GM23338 (cell line): Measurements from ENCODE around the gene ENTPD3. TPM values are rescaled to one million over a fixed set of nuclear protein-coding genes. Genes with fewer than 3 reads are reported as not detected.

Experiments used
- ATAC-seq: fragments of 200-7000 bp; cut with Tn5 transposase; 3 replicates; pipeline ENCODE4 v1.9.1; 2020
- DNase-seq: peaks from one replicate; pipeline ENCODE4 v3.0.0-alpha.2; 2015; ENCODE audit warnings: low spot score
- H2AFZ ChIP-seq: fragments of 200-600 bp; sonication (generic); 2 replicates; pipeline ENCODE4 v1.8.0; 2016; ENCODE audit warnings: antibody characterized with exemption, mild to moderate bottlenecking, moderate library complexity
- H3F3A ChIP-seq: fragments of 200-600 bp; sonication (generic); replicated peaks from 2 replicates; pipeline ENCODE4 v1.8.0; 2017; ENCODE audit warnings: antibody characterized with exemption, mixed run types, low read depth
- H3K27ac ChIP-seq: fragments of 200-600 bp; sonication (generic); 2 replicates; pipeline ENCODE4 v1.6.1; 2016; ENCODE audit warnings: low read depth
- H3K27me3 ChIP-seq: fragments of 200-600 bp; sonication (generic); 2 replicates; pipeline ENCODE4 v1.8.0; 2016; ENCODE audit warnings: mild to moderate bottlenecking, mixed run types, moderate library complexity; ENCODE audit not compliant: insufficient read depth
- H3K36me3 ChIP-seq: fragments of 200-600 bp; sonication (generic); 2 replicates; pipeline ENCODE4 v1.8.0; 2016; ENCODE audit warnings: mild to moderate bottlenecking; ENCODE audit not compliant: insufficient read depth
- H3K4me1 ChIP-seq: fragments of 200-600 bp; sonication (generic); 2 replicates; pipeline ENCODE4 v1.8.0; 2016; ENCODE audit warnings: mild to moderate bottlenecking, moderate library complexity; ENCODE audit not compliant: insufficient read depth
- H3K4me2 ChIP-seq: fragments of 200-600 bp; sonication (generic); 2 replicates; pipeline ENCODE4 v1.7.1; 2017; ENCODE audit warnings: mixed run types
- H3K4me3 ChIP-seq: fragments of 200-600 bp; sonication (generic); 2 replicates; pipeline ENCODE4 v1.6.1; 2016; ENCODE audit warnings: mixed run types
- H3K79me2 ChIP-seq: fragments of 200-600 bp; sonication (generic); replicated peaks from 2 replicates; pipeline ENCODE4 v1.8.0; 2017; ENCODE audit warnings: mild to moderate bottlenecking; ENCODE audit not compliant: insufficient read depth
- H3K9me2 ChIP-seq: fragments of 200-600 bp; sonication (generic); 2 replicates; pipeline ENCODE4 v1.8.0; 2017; ENCODE audit not compliant: insufficient read depth
- H4K20me1 ChIP-seq: fragments of 200-600 bp; sonication (generic); replicated peaks from 2 replicates; pipeline ENCODE4 v1.8.0; 2017; ENCODE audit warnings: mild to moderate bottlenecking; ENCODE audit not compliant: insufficient read depth
- H3K27ac Mint-ChIP-seq: 2 replicates; pipeline ENCODE4 v1.8.0; 2020; ENCODE audit warnings: inconsistent platforms, mild to moderate bottlenecking, moderate library complexity, mixed read lengths
- H3K27me3 Mint-ChIP-seq: 3 replicates; pipeline ENCODE4 v1.8.0; 2022; ENCODE audit warnings: low read depth, mild to moderate bottlenecking, moderate library complexity, mixed read lengths, inconsistent platforms; ENCODE audit not compliant: insufficient read depth, poor library complexity
- H3K36me3 Mint-ChIP-seq: 3 replicates; pipeline ENCODE4 v1.8.0; 2021; ENCODE audit warnings: low read depth, mild to moderate bottlenecking, inconsistent platforms, moderate library complexity, mixed read lengths
- H3K4me1 Mint-ChIP-seq: 3 replicates; pipeline ENCODE4 v1.8.0; 2020; ENCODE audit warnings: mild to moderate bottlenecking, inconsistent platforms, mixed read lengths
- H3K4me3 Mint-ChIP-seq: 3 replicates; pipeline ENCODE4 v1.8.0; 2021; ENCODE audit warnings: moderate library complexity, mild to moderate bottlenecking, inconsistent platforms, mixed read lengths
- H3K9me3 Mint-ChIP-seq: 3 replicates; pipeline ENCODE4 v1.8.0; 2020; ENCODE audit warnings: moderate library complexity, mild to moderate bottlenecking, inconsistent platforms, mixed read lengths
- CREB1 ChIP-seq: fragments of 250-450 bp; sonication (Bioruptor Pico); IDR thresholded peaks from 2 replicates; pipeline ENCODE4 v1.5.0; 2020; ENCODE audit warnings: low read depth, mild to moderate bottlenecking, moderate library complexity
- ETS1 ChIP-seq: IDR thresholded peaks from 2 replicates; pipeline ENCODE4 v1.6.1; 2016; ENCODE audit warnings: antibody characterized with exemption
- EZH2 ChIP-seq: fragments of 200-600 bp; sonication (generic); IDR thresholded peaks from one replicate; pipeline ENCODE4 v1.8.0; 2017; ENCODE audit warnings: antibody characterized with exemption, mild to moderate bottlenecking, low read depth; ENCODE audit not compliant: unreplicated experiment
- EZH2phosphoT487 ChIP-seq: fragments of 200-600 bp; sonication (generic); IDR thresholded peaks from one replicate; pipeline ENCODE4 v1.8.1; 2018; ENCODE audit warnings: antibody characterized with exemption; ENCODE audit not compliant: unreplicated experiment
- JUNB ChIP-seq: IDR thresholded peaks from one replicate; pipeline ENCODE4 v1.6.1; 2016; ENCODE audit warnings: antibody characterized with exemption; ENCODE audit not compliant: unreplicated experiment
- NANOG ChIP-seq: IDR thresholded peaks from 2 replicates; pipeline ENCODE4 v1.6.1; 2016; ENCODE audit warnings: antibody characterized with exemption, borderline replicate concordance
- POLR2AphosphoS5 ChIP-seq: IDR thresholded peaks from 2 replicates; pipeline ENCODE4 v1.6.1; 2016; ENCODE audit warnings: antibody characterized with exemption, low read depth
- STAT1 ChIP-seq: IDR thresholded peaks from one replicate; pipeline ENCODE4 v1.6.1; 2016; ENCODE audit warnings: antibody characterized with exemption; ENCODE audit not compliant: unreplicated experiment
- ZNF114 ChIP-seq: fragments of 250-450 bp; sonication (Bioruptor Pico); IDR thresholded peaks from 2 replicates; pipeline ENCODE4 v1.5.0; 2020; ENCODE audit warnings: mild to moderate bottlenecking, moderate library complexity
- ZNF331 ChIP-seq: fragments of 250-450 bp; sonication (Bioruptor Pico); IDR thresholded peaks from 2 replicates; pipeline ENCODE4 v1.5.0; 2020; ENCODE audit warnings: low read depth, mild to moderate bottlenecking, moderate library complexity
- polyA plus RNA-seq: library from polyadenylated mRNA; unstranded; fragments of >200 nt; fragmentation: Nextera tagmentation; extraction: Ambion mirVana; gene quantifications from 2 replicates; pipeline ENCODE4 v1.2.1, GENCODE V29; 2016
- total RNA-seq: library from RNA; depleted of rRNA; stranded (reverse); fragments of >200 nt; shearing (Covaris generic); gene quantifications from 2 replicates; pipeline ENCODE4 v1.2.3, GENCODE V29; 2014
- TF ChIP-seq, protein P1 (sequence below): fragments of 250-450 bp; sonication (Bioruptor Pico); IDR thresholded peaks from 2 replicates; pipeline ENCODE4 v1.5.0; 2020; ENCODE audit warnings: mild to moderate bottlenecking, moderate library complexity
- TF ChIP-seq, protein P2 (sequence below): IDR thresholded peaks from one replicate; pipeline ENCODE4 v1.6.1; 2018; ENCODE audit warnings: antibody characterized with exemption; ENCODE audit not compliant: unreplicated experiment
- TF ChIP-seq, protein P3 (sequence below), 2 experiments: fragments of 200-600 bp in 1 of 2; sonication (generic) in 1 of 2; conservative IDR thresholded peaks; 2 replicates each; pipeline versions ENCODE4 v1.5.1 to v1.6.1; 2016 to 2017; ENCODE audit warnings: antibody characterized with exemption in 2 of 2, low read depth in 2 of 2, mild to moderate bottlenecking in 2 of 2, moderate library complexity in 1 of 2

Gene ENTPD3
- total and polyA plus RNA-seq, 2 experiments from 2014 or later: 0.32 to 0.63 TPM

- H3K27me3 Mint-ChIP-seq: peaks cover 2% of the 10 kb centered on the region
- no peaks in the 10 kb centered on the region for H3K9me2 ChIP-seq
Observed at GRCh38 chr3:40445880-40446279, 58.9 kb downstream of the ENTPD3 start.

More at GRCh38 chr3:40445880-40446279, 58.9 kb downstream of the ENTPD3 start:
- H3K27ac Mint-ChIP-seq: no peak overlapping the region
- H3K4me1 ChIP-seq: no peaks in the 10 kb centered on the region
- no peaks in the 10 kb centered on the region for H3K27me3 ChIP-seq
- DNase-seq: no peak
- no peak overlapping the region for H3K4me3 ChIP-seq
- no peaks in the 10 kb centered on the region for H3K9me3 Mint-ChIP-seq
- H3K36me3 Mint-ChIP-seq: no peaks in the 10 kb centered on the region
- H2AFZ ChIP-seq: no peak overlapping the region
- H3K27ac ChIP-seq: no peak overlapping the region
- H3K4me2 ChIP-seq: no peak overlapping the region
- H3K4me1 Mint-ChIP-seq: no peaks in the 10 kb centered on the region
- no peaks in the 10 kb centered on the region for H3K36me3 ChIP-seq
- H3K79me2 ChIP-seq: no peaks in the 10 kb centered on the region
- no peaks in the 10 kb centered on the region for H4K20me1 ChIP-seq
- no peak for ATAC-seq
- H3F3A ChIP-seq: no peaks in the 10 kb centered on the region
- H3K4me3 Mint-ChIP-seq: no peak overlapping the region
- TF ChIP-seq POLR2AphosphoS5: no peak
- TF ChIP-seq, protein P1, sequence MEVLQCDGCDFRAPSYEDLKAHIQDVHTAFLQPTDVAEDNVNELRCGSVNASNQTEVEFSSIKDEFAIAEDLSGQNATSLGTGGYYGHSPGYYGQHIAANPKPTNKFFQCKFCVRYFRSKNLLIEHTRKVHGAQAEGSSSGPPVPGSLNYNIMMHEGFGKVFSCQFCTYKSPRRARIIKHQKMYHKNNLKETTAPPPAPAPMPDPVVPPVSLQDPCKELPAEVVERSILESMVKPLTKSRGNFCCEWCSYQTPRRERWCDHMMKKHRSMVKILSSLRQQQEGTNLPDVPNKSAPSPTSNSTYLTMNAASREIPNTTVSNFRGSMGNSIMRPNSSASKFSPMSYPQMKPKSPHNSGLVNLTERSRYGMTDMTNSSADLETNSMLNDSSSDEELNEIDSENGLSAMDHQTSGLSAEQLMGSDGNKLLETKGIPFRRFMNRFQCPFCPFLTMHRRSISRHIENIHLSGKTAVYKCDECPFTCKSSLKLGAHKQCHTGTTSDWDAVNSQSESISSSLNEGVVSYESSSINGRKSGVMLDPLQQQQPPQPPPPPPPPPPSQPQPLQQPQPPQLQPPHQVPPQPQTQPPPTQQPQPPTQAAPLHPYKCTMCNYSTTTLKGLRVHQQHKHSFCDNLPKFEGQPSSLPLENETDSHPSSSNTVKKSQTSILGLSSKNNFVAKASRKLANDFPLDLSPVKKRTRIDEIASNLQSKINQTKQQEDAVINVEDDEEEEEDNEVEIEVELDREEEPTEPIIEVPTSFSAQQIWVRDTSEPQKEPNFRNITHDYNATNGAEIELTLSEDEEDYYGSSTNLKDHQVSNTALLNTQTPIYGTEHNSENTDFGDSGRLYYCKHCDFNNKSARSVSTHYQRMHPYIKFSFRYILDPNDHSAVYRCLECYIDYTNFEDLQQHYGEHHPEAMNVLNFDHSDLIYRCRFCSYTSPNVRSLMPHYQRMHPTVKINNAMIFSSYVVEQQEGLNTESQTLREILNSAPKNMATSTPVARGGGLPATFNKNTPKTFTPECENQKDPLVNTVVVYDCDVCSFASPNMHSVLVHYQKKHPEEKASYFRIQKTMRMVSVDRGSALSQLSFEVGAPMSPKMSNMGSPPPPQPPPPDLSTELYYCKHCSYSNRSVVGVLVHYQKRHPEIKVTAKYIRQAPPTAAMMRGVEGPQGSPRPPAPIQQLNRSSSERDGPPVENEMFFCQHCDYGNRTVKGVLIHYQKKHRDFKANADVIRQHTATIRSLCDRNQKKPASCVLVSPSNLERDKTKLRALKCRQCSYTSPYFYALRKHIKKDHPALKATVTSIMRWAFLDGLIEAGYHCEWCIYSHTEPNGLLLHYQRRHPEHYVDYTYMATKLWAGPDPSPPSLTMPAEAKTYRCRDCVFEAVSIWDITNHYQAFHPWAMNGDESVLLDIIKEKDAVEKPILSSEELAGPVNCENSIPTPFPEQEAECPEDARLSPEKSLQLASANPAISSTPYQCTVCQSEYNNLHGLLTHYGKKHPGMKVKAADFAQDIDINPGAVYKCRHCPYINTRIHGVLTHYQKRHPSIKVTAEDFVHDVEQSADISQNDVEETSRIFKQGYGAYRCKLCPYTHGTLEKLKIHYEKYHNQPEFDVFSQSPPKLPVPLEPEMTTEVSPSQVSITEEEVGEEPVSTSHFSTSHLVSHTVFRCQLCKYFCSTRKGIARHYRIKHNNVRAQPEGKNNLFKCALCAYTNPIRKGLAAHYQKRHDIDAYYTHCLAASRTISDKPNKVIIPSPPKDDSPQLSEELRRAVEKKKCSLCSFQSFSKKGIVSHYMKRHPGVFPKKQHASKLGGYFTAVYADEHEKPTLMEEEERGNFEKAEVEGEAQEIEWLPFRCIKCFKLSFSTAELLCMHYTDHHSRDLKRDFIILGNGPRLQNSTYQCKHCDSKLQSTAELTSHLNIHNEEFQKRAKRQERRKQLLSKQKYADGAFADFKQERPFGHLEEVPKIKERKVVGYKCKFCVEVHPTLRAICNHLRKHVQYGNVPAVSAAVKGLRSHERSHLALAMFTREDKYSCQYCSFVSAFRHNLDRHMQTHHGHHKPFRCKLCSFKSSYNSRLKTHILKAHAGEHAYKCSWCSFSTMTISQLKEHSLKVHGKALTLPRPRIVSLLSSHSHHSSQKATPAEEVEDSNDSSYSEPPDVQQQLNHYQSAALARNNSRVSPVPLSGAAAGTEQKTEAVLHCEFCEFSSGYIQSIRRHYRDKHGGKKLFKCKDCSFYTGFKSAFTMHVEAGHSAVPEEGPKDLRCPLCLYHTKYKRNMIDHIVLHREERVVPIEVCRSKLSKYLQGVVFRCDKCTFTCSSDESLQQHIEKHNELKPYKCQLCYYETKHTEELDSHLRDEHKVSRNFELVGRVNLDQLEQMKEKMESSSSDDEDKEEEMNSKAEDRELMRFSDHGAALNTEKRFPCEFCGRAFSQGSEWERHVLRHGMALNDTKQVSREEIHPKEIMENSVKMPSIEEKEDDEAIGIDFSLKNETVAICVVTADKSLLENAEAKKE (CRISPR knock-in tag): no peak
- no peak for TF ChIP-seq EZH2phosphoT487
- no peak for TF ChIP-seq NANOG
- TF ChIP-seq, protein P2, sequence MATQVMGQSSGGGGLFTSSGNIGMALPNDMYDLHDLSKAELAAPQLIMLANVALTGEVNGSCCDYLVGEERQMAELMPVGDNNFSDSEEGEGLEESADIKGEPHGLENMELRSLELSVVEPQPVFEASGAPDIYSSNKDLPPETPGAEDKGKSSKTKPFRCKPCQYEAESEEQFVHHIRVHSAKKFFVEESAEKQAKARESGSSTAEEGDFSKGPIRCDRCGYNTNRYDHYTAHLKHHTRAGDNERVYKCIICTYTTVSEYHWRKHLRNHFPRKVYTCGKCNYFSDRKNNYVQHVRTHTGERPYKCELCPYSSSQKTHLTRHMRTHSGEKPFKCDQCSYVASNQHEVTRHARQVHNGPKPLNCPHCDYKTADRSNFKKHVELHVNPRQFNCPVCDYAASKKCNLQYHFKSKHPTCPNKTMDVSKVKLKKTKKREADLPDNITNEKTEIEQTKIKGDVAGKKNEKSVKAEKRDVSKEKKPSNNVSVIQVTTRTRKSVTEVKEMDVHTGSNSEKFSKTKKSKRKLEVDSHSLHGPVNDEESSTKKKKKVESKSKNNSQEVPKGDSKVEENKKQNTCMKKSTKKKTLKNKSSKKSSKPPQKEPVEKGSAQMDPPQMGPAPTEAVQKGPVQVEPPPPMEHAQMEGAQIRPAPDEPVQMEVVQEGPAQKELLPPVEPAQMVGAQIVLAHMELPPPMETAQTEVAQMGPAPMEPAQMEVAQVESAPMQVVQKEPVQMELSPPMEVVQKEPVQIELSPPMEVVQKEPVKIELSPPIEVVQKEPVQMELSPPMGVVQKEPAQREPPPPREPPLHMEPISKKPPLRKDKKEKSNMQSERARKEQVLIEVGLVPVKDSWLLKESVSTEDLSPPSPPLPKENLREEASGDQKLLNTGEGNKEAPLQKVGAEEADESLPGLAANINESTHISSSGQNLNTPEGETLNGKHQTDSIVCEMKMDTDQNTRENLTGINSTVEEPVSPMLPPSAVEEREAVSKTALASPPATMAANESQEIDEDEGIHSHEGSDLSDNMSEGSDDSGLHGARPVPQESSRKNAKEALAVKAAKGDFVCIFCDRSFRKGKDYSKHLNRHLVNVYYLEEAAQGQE: no peak
- TF ChIP-seq EZH2: no peak
- TF ChIP-seq ZNF114 (CRISPR knock-in tag): no peak
- TF ChIP-seq ETS1: no peak
- TF ChIP-seq STAT1: no peak
- TF ChIP-seq, protein P3, sequence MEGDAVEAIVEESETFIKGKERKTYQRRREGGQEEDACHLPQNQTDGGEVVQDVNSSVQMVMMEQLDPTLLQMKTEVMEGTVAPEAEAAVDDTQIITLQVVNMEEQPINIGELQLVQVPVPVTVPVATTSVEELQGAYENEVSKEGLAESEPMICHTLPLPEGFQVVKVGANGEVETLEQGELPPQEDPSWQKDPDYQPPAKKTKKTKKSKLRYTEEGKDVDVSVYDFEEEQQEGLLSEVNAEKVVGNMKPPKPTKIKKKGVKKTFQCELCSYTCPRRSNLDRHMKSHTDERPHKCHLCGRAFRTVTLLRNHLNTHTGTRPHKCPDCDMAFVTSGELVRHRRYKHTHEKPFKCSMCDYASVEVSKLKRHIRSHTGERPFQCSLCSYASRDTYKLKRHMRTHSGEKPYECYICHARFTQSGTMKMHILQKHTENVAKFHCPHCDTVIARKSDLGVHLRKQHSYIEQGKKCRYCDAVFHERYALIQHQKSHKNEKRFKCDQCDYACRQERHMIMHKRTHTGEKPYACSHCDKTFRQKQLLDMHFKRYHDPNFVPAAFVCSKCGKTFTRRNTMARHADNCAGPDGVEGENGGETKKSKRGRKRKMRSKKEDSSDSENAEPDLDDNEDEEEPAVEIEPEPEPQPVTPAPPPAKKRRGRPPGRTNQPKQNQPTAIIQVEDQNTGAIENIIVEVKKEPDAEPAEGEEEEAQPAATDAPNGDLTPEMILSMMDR (conservative IDR thresholded peaks at IDR 0.05; ENCODE audit: low read depth in 2 of 2): no peak
- no peak for TF ChIP-seq JUNB
- no peak for TF ChIP-seq ZNF331 (CRISPR knock-in tag)
- no peak for TF ChIP-seq CREB1 (CRISPR knock-in tag)
